Gastrocnemius medialis (tissue), 4 donors: ENCODE measurements around the gene ZMYND8. TPM values are rescaled to one million over a fixed set of nuclear protein-coding genes. Genes with fewer than 3 reads are reported as not detected.
A peak's percentile ranks its signal among the peaks of the same experiment; 100 is the strongest.
"Not testable (repeated sequence)": the region's sequence is repeated elsewhere in the genome, so short reads cannot be mapped to it uniquely, and the experiment has no call there.

ENCODE experiments used
- ATAC-seq, 2 donors: fragments of 150-250 bp; one replicate each; pipeline ENCODE4 v1.9.1; 2016
- DNase-seq, 2 donors: peaks; one replicate each; pipeline ENCODE4 v3.0.0-alpha.2; 2019
- H3K27ac ChIP-seq, 4 donors: fragments of 200-600 bp; sonication (generic); 1 replicate in 1 of 4; 2 replicates in 3 of 4; pipeline ENCODE4 v1.5.1; 2016 to 2018; ENCODE audit warnings: mild to moderate bottlenecking in 2 of 4, moderate library complexity in 1 of 4
- H3K27me3 ChIP-seq, 3 donors: fragments of 200-600 bp; sonication (generic) in 2 of 3; 1 replicate in 1 of 3; 2 replicates in 2 of 3; pipeline versions ENCODE4 v1.5.1 to v1.6.0; 2016 to 2019; ENCODE audit warnings: mild to moderate bottlenecking in 1 of 3, moderate library complexity in 1 of 3
- H3K36me3 ChIP-seq, 2 donors: fragments of 200-600 bp; sonication (generic) in 1 of 2; one replicate each; pipeline ENCODE4 v1.5.1; 2017 to 2018
- H3K4me1 ChIP-seq, 2 donors: fragments of 200-600 bp; sonication (generic) in 1 of 2; one replicate each; pipeline ENCODE4 v1.5.1; 2016 to 2017; ENCODE audit warnings: mild to moderate bottlenecking in 2 of 2
- H3K4me3 ChIP-seq, 4 donors: fragments of 200-600 bp; sonication (generic) in 3 of 4; 1 replicate in 1 of 4; 2 replicates in 3 of 4; pipeline ENCODE4 v1.5.1; 2016 to 2019; ENCODE audit warnings: mild to moderate bottlenecking in 2 of 4
- H3K9me3 ChIP-seq, 3 donors: fragments of 200-600 bp; sonication (generic) in 2 of 3; 1 replicate in 1 of 3; 2 replicates in 2 of 3; pipeline ENCODE4 v1.5.1; 2016 to 2019
- POLR2A ChIP-seq, 2 donors: fragments of 450-650 bp; IDR thresholded peaks; one replicate each; pipeline ENCODE4 v1.6.1; 2017; ENCODE audit warnings: antibody characterized with exemption in 2 of 2, mild to moderate bottlenecking in 2 of 2, moderate library complexity in 2 of 2
- in situ Hi-C, 4 donors: fragments of 200-750 bp; cut with MboI; loops; one replicate each; pipeline versions ENCODE4 v1.15.0 to v1.8.0; 2017; ENCODE audit warnings: low sequenced_read_pairs in 4 of 4
- intact Hi-C: fragments of 100-400 bp; cut with DNase I; formaldehyde crosslinking; loops from one replicate; pipeline ENCODE4 v1.15.1; 2023; ENCODE audit warnings: low total_unique reads
- total RNA-seq, 4 donors: library from RNA; depleted of rRNA; stranded (reverse); fragments of >200 nt; gene quantifications; one replicate each; pipeline versions ENCODE4 v1.1.0 to v1.2.3, GENCODE V29; 2016
- TF ChIP-seq, protein P1 (sequence below), 5 experiments: fragments of 450-650 bp in 3 of 5; fragments of 200-600 bp in 2 of 5; sonication (generic) in 2 of 5; IDR thresholded peaks in 4 of 5; conservative IDR thresholded peaks in 1 of 5; 1 replicate in 4 of 5; 2 replicates in 1 of 5; pipeline ENCODE4 v1.5.1; 2016 to 2019; ENCODE audit warnings: antibody characterized with exemption in 5 of 5, mild to moderate bottlenecking in 3 of 5, moderate library complexity in 3 of 5

ZMYND8 gene
- total RNA-seq, 4 donors from 2014 or later: 15.1 to 32.2 (median 19.7) TPM

GRCh38 chr20:47396762-47397476 is 40.4 kb upstream of the ZMYND8 start:
- ATAC-seq (no peak), DNase-seq (no peak)
- intact Hi-C loops (no loop called here), in situ Hi-C loops (loop anchor here in 2 of 4 donors (10.0 to 25.0 kb wide), 3 partner anchors 215 to 635 kb away; no protein-coding TSS in a partner anchor)
- no peaks in the 10 kb centered on the region for H3K36me3 ChIP-seq
- no peak overlapping the region for H3K4me3 ChIP-seq
- TF ChIP-seq, protein P1, sequence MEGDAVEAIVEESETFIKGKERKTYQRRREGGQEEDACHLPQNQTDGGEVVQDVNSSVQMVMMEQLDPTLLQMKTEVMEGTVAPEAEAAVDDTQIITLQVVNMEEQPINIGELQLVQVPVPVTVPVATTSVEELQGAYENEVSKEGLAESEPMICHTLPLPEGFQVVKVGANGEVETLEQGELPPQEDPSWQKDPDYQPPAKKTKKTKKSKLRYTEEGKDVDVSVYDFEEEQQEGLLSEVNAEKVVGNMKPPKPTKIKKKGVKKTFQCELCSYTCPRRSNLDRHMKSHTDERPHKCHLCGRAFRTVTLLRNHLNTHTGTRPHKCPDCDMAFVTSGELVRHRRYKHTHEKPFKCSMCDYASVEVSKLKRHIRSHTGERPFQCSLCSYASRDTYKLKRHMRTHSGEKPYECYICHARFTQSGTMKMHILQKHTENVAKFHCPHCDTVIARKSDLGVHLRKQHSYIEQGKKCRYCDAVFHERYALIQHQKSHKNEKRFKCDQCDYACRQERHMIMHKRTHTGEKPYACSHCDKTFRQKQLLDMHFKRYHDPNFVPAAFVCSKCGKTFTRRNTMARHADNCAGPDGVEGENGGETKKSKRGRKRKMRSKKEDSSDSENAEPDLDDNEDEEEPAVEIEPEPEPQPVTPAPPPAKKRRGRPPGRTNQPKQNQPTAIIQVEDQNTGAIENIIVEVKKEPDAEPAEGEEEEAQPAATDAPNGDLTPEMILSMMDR (IDR thresholded peaks at IDR 0.05 in 4 of 5, conservative IDR thresholded peaks at IDR 0.05 in 1 of 5): no peak
- no peak for TF ChIP-seq POLR2A (IDR thresholded peaks at IDR 0.05)
- peaks cover 8 to 16% of the 10 kb centered on the region in 2 donors for H3K4me1 ChIP-seq
- H3K27me3 ChIP-seq: no peaks in the 10 kb centered on the region
- H3K27ac ChIP-seq: peak overlapping the region; percentile 46 to 85 (median 67)
- no peaks in the 10 kb centered on the region for H3K9me3 ChIP-seq

DNA sequence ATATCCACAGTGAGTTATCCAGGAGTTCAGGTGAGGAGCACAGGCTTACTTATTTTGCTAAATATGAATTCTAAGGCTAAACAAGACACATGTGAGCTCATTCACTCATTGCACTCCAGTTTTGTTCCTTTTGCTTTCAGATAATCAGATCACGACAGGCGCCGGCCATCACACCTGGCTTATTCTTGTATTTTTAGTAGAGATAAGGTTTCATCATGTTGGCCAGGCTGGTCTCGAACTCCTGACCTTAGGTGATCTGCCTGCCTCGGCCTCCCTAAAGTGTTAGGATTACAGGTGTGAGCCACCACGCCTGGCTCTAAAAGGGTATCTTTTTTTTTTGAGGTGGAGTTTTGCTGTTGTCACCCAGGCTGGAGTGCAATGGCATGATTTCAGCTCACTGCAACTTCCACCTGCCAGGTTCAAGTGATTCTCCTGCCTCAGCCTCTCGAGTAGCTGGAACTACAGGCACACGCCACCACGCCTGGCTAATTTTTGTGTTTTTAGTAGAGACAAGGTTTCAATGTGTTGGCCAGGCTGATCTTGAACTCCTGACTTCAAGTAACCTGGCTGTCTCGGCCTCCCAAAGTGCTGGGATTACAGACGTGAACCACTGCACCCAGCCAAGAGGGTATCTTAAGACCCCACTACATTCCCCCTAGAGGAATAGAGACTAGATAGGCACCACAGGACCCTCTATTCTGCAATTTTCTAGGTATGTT is 37.5 kb upstream of the ZMYND8 start:
- H3K9me3 ChIP-seq, ATAC-seq, DNase-seq, intact Hi-C loops, H3K36me3 ChIP-seq, H3K4me3 ChIP-seq, H3K27me3 ChIP-seq: not testable (repeated sequence)
- peaks cover 8 to 16% of the 10 kb centered on the region in 2 donors for H3K4me1 ChIP-seq
- in situ Hi-C loops: loop anchor here in 2 of 4 donors (10.0 to 25.0 kb wide), 3 partner anchors 218 to 632 kb away; no protein-coding TSS in a partner anchor
- H3K27ac ChIP-seq: peak overlapping the region in 1 of 4 donors; percentile 77

- Histone ChIP-seq H3K9me3 (no peaks in the 10 kb centered on the region), H3K4me3 (no peak overlapping the region), H3K27ac (peak overlapping the region in 3 of 4 donors; percentile 37 to 77 (median 56)), H3K27me3 (no peaks in the 10 kb centered on the region), H3K36me3 (no peaks in the 10 kb centered on the region), H3K4me1 (peaks cover 1 to 8% of the 10 kb centered on the region in 2 donors)
- intact Hi-C loops (no loop called here), in situ Hi-C loops (loop anchor here in 2 of 4 donors (10.0 to 25.0 kb wide), 3 partner anchors 220 to 630 kb away; no protein-coding TSS in a partner anchor)
- ATAC-seq (no peak), DNase-seq (no peak)
- TF ChIP-seq, protein P1 (IDR thresholded peaks at IDR 0.05 in 4 of 5, conservative IDR thresholded peaks at IDR 0.05 in 1 of 5): no peak
- TF ChIP-seq POLR2A (IDR thresholded peaks at IDR 0.05): no peak
Measured at GRCh38 chr20:47392721-47393073, 36.2 kb upstream of the ZMYND8 start.

DNA sequence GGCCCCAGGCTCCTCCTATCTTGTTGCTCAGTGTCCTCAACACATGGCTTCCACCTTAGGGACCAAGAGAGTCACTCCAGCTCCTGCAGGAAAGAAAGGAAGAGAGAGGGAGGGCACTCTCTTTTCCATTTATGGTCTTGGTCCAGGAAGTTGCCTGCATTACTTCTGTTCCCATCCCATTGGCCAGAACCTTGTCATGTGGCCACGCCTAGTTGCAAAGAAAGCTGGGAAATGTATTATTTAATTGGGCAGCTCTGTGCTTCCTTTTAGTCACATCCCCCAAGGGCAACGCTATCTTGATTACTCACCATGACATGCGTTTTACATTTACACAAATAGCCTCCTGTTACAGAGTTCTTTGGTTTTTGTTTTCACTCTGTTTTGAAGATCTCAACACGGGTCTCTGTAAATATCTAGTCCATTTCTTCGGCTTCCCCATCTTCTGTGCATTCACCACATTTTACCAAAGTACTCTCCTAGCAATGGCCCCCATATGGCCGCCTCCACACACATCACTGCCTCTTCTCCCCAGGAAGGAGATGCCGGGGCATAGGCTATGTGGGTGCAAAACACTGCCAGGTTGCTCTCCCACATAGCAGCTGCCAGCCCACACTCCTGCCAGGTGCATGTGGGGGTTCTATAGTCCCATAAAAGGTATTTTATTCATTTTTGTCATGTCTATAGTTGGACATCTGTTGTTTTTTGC is 35.7 kb upstream of the ZMYND8 start:
- H3K4me1 ChIP-seq: peaks cover 0 to 3% of the 10 kb centered on the region in 2 donors
- no peaks in the 10 kb centered on the region for H3K36me3 ChIP-seq
- in situ Hi-C loops: loop anchor here in 2 of 4 donors (10.0 to 25.0 kb wide), 3 partner anchors 220 to 630 kb away; no protein-coding TSS in a partner anchor
- no peaks in the 10 kb centered on the region for H3K27me3 ChIP-seq
- ATAC-seq (peak; percentile 51 to 78), DNase-seq (peak; percentile 25 to 30)
- no peak for TF ChIP-seq POLR2A (IDR thresholded peaks at IDR 0.05)
- TF ChIP-seq, protein P1 (IDR thresholded peaks at IDR 0.05 in 4 of 5, conservative IDR thresholded peaks at IDR 0.05 in 1 of 5): no peak
- no peak overlapping the region for H3K4me3 ChIP-seq
- H3K9me3 ChIP-seq: no peaks in the 10 kb centered on the region
- peak overlapping the region in 3 of 4 donors; percentile 37 to 77 (median 56) for H3K27ac ChIP-seq
- intact Hi-C loops: no loop called here
